Stimulated activated CD4-positive, alpha-beta T cell treated with anti-CD3 and anti-CD28 coated beads, Interleukin-15, amount 100 ng/mL, for 1 hour (primary cell): ENCODE measurements around the gene GRPR.
"Not testable (repeated sequence)": the region's sequence is repeated elsewhere in the genome, so short reads cannot be mapped to it uniquely, and the experiment has no call there.

ENCODE experiments used
- DNase-seq, 2 donors: peaks; one replicate each; pipeline ENCODE4 v3.0.0-alpha.2; 2020; ENCODE audit warnings: low read depth in 1 of 2, low spot score in 1 of 2

GRPR gene

DNA sequence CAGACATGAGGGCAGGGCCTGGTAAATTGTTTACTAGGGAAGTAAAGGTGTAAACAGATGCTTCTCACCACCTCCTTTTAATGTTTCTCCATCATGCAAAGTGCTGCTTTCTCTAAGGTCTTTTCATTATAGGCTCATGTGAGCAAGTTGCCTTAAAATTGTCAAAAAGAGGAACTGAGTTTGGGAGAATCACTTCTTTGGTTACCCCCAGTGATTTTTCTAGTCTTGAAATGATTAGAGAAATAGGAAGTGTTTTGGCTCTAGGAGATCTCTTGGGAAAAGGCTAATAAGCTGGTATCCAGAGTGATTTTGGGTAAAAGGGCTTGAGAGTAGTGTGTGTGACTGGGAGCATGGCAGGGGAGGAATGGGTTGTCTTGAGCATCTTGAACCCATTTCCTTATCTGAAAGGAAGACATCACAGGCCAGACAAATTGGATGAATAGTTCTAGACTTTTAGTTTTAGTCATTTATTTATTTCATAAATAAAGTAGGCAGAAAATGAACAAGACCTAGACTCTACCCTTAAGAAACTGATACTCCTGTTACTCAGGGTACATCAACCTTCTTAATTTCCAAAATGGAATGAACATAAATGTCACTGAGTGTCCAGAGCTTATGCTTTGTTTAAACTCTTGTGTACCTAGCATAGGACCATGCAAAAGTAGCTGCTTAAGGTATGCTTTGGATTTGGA lies 14.2 kb downstream of the GRPR start:
- DNase-seq = no peak

DNA sequence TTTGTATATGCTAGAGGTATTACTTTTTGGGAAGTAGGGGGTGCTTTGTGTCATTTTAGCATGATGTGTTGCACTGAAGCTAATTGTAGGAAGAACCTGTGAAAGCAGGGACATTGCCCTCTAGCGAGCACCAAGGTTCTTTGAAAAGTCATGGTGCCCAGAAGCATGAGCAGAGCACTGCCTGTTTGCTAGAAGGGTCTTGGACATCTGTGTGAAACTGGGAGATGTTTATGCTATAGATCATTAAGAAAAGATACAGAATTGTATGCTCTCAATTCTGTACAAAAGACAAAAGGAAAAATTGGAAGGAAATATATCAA lies 14.7 kb downstream of the GRPR start:
- DNase-seq = no peak

DNA sequence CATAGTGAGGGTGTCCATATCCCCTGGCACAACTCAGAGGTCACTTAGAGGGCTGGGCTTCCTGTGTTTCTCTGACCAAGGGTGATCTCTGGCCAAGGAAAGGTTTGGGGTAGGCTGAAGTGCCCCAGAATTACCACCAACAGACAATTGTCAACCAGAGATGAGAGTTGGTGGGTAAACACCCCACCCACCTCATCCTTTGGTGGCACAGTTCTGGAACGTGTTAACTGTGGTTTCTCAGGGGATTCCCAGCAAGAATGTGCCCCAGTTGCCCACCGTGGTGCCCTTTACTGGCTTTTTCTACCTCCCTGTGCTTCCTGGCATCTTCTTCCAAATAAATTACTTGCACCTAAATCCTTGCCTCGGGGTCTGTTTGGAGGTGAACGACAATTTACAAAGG lies 17.1 kb downstream of the GRPR start:
- DNase-seq = no peak

DNA sequence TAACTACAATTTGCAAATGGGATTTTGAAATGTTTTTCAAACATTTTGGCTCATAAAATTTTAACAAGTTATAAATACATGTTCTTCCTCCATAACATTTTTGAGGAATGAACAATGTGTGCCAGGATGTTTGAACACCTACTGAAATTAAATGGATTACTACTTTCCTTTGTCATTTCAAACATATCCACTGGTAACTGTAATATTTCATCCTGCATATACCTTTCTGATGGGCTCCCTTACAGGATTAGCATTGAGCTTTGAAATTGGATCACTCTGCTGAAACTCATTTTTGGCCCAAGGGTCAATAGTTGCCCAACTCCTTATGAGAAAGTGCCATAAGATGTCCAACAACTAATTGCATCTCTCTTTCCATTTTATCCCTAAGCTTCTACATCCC lies 17.6 kb downstream of the GRPR start:
- DNase-seq = no peak

DNA sequence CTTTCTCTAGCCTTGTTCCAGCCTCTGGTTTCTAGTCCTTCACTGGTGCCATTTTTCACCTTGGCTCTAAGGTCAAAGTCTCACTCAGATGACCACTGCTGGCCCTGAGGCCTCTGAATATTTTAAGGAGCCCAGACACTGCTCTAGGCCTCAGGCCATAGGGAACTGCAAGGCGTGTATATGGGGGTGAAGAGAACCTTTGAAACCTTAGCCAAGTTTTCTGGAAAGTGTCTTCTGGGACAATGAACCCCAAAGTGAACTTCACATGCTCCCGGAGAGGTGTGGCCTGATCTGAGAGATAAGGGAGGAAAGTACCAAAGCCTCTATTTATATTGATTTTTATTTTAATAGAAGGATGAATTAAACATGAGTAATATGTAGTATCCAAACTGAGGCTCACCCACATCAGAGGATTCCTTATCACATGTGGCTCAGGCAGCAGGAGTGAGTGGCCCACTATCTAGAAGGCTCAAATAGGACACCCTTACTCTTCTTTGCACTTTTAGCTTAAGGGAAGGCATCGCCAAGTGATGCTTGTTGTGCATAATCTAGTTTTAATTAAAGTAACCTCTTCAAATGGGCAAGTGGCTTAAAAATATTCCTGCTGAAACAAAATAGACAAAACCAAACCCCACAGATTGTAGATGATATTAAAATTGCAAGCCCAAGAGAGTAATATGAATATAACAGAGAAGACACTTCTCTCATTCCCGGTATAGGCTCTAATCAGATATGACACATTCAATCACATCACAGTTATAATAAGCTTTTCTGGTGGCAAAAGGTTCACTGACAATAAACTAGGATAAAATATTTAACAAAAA lies 18.3 kb downstream of the GRPR start:
- DNase-seq = no peak

DNA sequence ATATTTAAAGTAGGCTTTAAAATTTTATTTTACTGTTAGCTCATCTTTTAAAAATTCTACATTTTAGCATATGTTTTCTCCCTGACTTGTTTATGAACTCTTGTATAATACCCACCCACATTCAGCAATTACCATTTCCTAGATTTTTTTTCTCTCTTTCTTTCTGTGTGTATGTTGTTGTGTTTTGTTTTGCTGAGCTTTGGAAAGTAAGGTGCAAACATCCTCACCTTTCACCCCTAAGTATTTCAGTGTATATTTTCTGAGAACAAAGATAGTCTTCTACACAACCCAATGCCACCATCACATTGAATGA lies 18.8 kb downstream of the GRPR start:
- DNase-seq = no peak

DNA sequence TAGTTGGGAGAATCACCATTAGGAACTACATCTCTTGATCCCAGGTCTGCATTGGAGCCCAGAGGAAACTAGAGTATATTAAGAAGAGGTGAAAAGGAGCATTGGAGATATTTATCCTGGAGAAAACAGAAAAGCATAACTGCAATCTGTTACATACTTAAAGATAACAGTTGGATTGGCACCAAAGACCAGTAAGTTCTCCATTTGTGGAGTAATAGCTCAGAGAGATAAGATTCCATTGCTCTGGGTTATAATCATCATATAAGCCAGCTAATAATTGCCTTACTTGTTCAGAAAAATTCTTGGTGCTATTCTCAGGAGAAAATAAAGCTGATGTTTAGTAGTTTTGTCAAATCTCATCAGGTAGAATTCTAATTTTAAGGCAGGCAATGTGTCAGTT lies 20.6 kb downstream of the GRPR start:
- DNase-seq = no peak

DNA sequence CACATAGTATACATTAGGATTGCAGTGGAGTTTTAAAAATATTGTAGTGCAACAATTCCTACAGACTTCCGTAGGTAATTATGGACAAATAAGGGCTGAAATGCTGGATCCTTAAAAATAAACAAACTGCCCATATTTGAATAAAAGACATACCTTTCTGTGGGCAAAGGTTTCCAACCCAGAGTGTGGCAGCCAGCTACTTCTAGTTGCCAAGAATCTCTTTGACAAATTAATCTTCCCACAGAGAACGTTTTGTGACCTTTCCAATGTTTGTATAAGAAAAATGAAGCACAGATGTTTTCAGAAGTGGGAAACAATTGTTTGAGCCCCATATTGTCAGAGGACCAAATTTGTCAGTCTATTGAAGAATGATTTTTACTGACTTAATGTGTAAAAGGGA lies 21.1 kb downstream of the GRPR start:
- no peak for DNase-seq

DNA sequence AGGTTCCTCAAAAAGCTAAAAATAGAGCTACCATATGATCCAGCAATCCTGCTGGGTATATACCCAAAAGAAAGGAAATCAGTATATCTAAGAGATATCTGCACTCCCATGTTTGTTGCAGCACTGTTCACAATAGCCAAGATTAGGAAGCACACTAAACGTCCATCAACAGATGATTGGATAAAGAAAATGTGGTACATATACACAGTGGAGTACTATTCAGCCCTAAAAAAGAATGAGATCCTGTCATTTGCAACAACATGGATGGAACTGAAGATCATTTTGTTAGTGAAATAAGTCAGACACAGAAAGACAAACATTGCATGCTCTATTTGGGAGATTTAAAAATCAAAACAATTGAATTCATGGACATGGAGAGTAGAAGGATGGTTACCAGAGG lies 21.7 kb downstream of the GRPR start:
- DNase-seq = not testable (repeated sequence)

DNA sequence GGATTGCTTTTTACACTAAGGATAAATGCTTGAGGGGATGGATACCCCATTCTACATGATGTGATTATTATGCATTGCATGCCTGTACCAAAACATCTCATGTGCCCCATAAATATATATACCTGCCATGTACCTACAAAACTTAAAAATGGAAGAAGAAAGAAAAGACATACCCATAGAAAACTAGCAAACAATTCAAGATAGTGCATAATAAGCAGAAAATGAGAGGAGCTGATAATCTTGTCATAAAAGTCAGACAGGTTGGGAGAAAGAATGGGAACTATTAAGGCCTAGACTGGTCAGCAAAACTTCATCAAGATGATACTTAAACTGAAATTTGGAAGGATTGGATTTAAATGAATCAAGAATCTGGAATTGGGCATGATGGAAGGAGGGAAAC lies 22.3 kb downstream of the GRPR start:
- DNase-seq = no peak

DNA sequence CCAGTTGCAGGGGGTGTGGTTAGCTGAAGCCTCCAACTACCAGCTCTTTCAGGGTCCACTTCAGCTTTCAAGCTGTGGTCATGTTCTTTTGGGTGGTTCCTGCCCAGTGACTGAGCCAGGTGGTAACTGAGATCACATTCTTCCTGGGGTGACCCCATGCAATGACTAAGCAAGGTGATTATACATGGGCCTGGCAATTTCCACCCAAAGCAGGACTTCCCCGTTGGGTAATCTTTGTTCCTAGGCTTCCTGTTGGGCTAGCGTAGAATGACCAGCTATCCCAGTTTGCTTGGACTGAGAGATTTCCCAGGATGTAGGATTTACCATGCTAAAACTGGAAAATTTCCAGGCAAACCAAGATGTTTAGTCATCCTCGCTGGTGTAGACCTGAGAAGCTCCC lies 25.5 kb downstream of the GRPR start:
- DNase-seq = no peak

DNA sequence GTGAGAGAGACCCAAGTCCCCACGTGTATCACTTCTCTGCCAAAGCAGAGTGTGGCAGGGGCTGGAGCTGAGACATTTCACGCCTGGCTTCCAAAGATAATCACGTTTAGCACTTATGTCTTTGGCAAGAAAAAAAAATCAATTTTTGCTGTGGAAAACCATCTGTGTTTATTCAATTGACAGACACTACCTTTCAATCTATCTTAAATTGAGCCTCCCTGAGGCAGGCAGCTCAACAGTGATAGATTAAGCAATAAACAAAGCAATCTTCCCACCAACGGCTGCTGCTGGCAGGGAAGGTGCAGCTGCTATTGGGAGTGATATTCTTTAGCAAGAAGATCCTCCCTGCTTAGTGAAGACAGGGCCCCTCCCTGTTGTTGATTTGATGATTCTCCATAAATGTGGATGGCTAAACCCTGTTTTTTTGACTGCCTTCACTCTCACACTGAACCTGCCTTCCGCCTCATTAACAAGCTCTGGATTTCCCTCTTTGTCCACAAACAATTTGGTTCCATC lies 32.3 kb downstream of the GRPR start:
- DNase-seq = no peak

DNA sequence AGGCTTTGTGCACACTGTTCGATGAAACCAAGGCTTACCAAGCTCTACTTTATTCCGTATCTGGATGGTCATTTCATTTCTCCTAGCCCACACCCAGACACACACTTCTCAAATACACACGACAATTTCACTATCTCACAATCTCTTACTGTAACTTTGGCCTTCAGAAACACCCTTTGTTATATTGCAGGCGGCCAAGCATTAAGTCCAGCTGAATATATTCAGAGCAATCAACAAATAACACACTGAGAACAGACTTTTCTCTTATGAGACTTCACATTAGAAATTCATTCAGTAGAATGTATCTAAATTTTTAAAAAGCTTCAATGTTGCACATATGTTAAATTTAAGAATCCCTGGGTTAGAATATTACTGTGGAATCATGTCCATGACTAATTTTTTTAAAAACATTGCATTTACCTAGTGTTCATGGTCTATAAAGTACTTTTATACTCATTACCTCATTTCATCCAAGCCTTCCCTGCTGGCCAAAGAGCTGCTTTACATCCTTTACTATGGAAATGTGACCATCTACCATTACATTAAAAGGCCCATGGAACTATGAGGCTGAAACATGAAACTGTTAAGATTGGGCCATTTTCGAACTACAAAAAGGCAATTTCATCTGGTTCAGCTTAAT lies 33.4 kb downstream of the GRPR start:
- DNase-seq = no peak

DNA sequence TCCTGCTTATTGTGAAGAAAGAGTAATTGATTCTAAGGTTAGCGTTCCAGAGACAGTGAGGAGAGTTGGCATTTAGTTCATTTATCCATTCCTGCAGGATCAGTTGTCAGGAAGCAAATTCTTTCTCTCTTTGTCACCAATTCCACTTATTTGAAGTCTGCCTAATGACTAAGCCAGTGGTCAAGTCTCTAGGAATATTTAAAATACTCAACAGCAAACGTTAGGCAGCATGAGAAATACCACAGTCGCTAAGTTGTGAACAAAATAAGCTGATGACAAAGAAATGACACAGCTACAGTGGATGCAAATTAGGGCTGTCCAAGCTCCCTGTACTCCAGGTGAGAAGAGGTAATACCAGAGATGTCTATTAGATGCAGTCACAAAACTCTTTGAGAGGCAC lies 37.4 kb downstream of the GRPR start:
- no peak for DNase-seq

DNA sequence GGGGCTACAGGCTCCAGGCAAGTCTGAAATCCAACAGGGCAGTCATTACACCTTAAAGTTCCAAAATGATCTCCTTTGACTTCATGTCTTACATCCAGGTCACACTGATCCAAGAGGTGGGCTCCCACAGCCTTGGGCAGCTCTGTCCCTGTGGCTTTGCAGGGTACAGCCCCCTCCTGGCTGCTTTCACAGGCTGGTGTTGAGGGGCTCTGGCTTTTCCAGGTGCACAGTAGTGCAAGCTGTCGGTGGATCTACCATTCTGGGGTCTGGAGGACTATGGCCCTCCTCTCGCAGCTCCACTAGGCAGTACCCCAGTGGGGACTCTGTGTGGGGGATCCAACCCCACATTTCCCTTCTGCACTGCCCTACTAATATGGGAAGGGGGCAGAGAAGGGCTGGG lies 37.8 kb downstream of the GRPR start:
- DNase-seq = not testable (repeated sequence)

DNA sequence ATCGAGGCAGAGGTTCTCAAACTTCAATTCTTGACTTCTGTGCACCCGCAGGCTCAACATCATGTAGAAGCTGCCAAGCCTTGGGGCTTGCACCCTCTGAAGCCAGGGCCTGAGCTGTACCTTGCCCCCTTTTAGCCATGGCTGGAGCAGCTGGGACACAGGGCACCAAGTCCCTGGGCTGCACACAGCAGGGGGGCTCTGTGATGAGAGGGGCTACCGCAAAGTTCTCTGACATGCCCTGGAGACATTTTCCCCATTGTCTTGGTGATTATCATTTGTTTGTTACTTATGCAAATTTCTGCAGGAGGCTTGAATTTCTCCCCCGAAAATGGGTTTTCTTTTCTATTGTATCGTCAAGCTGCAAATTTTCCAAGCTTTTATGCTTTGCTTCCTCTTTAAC lies 39.0 kb downstream of the GRPR start:
- no peak for DNase-seq

DNA sequence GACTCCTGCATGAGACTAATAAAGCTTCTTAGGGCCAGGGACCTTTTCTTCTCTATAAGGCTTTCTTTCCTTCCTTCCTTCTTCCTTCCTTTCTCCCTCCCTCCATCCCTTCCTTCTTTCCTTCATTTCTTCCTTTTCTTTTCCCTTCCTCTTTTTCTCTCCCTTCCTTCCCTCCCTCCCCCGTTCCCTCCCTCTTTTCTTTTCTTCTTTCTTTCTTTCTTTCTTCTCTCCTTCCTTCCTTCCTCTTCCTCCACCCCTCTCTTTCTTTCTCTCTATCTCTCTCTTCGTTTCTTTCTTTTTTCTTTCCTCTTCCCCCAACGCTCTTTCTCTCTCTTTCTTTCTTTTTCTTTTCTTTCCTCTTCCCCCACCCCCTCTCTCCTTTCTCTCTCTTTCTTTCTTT lies 41.4 kb downstream of the GRPR start:
- DNase-seq = no peak

DNA sequence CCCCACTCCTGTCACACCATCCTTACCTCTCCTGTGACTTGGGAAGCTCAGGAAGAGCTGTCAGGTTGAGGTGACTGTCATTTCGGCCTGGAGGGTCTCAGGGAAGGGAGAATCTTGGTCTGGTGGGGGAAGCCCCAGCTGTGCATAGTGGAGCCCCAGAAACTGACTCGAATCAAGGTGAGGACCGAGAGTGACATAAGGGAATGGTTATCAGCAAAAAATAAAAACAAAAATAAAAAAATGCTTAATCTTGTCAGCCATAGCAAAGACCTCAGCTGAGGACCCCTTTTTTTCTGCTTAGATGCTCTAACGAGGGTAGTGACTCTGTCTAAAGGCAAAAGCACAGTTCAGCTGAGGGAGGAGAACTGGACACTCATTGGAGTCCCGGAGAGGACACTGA lies 43.8 kb downstream of the GRPR start, which contains the start of gene MAGEB17:
Gene MAGEB17 (plus strand): TSS at position 301 of the 400 bp plus-strand sequence. CDS start 2,902 bp downstream, outside the sequence.
- no peak for DNase-seq

DNA sequence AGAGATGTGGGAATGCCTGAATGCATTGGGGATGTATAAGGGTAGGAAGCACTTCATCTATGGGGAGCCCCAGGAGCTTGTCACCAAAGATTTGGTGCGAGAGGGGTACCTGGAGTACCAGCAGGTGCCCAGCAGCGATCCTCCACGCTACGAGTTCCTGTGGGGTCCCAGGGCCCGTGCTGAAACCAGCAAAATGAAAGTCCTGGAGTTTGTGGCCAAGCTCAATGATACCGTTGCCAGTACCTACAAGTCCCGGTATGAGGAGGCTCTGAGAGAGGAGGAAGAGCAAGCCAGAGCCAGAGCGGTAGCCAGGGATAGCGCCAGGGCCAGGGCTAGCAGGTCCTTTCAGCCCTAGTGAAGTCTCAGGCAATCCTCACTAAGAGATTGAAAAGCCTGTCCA lies 47.7 kb downstream of the GRPR start:
- DNase-seq = no peak

DNA sequence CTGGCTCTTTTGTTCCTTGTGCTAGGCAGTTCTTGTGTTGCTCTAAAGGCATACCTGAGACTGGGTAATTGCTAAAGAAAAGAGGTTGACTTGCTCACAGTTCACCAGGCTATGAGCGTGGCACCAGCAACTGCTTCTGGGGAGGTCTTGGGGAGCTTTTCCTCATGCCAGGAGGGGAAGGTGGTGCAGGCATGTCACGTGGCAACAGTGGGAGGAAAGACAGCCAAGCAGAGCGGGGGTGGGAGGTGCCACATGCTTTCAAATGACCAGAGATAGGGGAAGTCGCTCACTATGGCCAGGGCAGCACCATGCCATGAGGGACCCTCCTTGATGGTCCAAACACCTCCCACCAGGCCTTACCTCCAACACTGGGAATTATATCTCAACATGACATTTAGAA lies 48.6 kb downstream of the GRPR start:
- DNase-seq = no peak

DNA sequence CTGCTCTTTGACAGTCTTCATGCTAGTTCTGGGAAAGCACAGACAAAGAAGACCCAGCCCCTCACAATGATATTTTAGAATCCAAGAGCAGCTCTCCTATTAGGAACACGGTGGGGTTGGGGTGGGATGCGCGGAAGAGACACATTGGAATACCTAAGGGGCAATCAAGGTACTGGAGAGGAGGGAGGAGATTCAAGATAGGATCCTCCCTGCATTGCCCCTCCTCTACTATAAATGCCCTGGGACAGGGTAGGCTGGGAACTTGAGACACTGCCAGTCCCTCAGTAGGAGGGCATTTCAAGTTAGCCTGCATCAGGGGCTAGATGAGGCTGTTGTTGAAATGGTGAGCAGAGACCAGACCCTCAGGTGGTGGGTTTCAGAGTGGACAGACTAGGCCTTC lies 49.0 kb downstream of the GRPR start:
- no peak for DNase-seq

DNA sequence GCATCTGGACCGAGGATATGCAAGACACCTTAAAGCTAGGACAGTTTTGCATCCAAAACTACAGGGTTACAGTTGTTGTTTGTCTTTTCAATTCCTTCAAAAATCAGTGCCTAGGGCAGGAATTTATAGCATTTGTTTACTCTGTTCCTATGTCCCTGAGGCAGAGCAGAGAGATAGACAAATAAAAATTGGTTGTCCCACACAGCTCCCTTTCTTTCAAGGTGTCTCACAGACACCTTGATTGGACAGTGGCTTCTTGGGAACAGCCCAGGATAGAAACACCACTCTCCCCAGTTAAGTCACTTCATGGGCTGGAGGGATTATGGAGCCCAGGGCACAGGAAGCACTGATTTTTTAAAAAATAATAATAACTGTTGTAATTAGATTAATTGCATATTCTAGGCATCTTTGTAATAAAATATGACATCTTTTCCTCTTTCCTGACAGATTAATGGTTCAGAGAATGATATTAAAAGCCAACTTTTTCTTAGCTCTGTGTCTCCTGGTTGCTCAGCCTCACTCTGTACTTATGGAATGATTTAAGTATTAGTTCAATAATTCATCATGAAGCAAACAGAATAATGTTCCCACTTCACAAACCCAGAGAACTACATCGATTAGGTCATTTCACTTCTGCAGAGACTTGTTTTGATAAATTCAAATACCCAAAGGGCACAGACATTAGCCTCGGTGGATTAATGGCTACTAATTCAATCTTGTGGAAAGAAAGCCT lies 52.1 kb downstream of the GRPR start:
- DNase-seq = no peak
